ENCODE results near the gene RTL1.

The RTL1 gene

DNA sequence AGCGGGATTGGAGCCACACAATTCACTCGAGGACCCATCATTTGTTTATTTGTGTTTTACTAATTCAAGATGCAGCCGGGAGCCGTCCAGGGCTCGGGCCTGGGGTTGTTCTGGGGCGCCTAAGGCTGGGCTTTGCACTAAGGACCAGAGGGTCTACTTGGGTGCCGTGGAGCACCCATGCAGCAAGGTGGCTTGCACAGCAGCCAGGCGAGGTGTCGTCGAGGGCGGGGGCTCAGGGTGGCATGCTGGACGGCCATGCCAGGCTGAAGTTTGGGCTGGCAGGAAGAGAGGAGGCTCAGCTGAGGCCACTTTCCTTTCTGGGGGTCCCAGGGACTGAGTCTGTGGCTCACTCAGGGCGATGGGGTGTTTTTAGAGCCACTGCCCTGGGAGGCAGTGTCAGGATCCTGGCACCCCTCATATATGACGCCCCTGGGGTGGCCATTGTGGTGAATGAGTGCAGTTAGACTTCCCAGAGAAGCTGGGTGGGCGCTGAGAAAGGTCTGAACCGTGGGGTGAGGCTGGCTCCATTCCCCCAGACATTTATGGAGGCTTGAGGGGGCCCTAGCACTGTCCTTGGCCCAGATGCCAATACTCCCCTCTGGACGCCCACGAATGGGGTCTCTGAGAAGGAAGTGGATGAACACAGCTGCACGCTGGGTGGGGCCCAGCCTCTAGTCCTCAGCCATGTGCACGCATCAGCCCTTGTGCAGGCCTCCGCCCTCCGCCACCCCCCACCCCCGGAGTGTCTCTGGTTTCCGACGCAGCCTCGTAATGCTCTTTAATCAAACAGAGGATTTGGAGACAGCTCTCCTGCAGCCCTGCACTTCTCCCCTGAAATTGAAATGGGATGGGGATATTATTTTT is 66.3 kb downstream of the RTL1 start:
- TF ChIP-seq CTCF (IDR thresholded peaks at IDR 0.05; ENCODE audit: low read depth, low read length, missing control alignments): no peak
- no peak overlapping the region for H3K4me3 ChIP-seq (ENCODE audit: low read depth, low read length)
- in situ Hi-C loops (cut with HindIII; ENCODE audit: low sequenced_read_pairs): no loop called here
- DNase-seq (ENCODE audit: low read depth): no peak

- TF ChIP-seq CTCF (IDR thresholded peaks at IDR 0.05; ENCODE audit: low read depth, low read length, missing control alignments): no peak
- in situ Hi-C loops (cut with HindIII; ENCODE audit: low sequenced_read_pairs): no loop called here
These were observed 67.2 kb downstream of the RTL1 start for GRCh38 chr14:100836311-100836805.

DNA sequence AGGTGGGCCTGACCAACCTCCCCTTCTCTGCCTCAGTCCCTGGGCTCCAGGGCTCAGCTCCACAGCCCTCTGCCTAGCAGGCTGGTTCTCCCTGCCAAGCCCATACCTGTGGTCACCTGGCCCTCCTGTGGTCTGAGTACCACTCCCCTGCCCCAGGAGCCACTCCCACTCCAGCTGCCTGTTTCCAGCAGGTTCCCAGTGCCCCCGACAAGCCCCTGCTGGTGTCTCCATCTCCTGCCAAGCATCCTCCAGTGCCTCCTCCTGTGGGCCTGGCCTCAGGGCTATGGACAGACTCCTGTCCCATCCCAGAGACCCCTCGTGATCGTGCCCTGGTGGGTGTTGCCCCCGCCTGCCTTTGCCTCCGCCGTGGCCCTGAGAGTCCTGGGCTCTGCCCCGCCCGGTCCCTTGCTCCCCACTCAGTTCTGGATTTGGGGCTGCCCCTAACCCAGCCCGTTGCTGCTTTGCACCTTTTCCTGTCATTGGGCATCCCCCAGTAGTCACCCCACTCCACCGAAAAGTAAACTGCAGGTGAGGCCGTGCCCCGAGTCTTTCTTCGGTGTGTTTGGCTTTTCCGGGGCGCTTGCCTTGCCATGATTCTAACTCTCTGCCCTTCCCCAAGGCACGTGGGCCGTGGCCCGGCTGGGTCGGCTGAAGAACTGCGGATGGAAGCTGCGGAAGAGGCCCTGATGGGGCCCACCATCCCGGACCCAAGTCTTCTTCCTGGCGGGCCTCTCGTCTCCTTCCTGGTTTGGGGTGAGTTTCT is 67.8 kb downstream of the RTL1 start:
- no peak for TF ChIP-seq CTCF (IDR thresholded peaks at IDR 0.05; ENCODE audit: low read depth, low read length, missing control alignments)
- in situ Hi-C loops (cut with HindIII; ENCODE audit: low sequenced_read_pairs): no loop called here

More at GRCh38 chr14:100836311-100836805, 67.2 kb downstream of the RTL1 start:
- DNase-seq (ENCODE audit: low read depth): no peak
- H3K4me3 ChIP-seq (ENCODE audit: low read depth, low read length): no peak overlapping the region

GRCh38 chr14:100834794-100835547 is 68.6 kb downstream of the RTL1 start:
- DNase-seq (ENCODE audit: low read depth): no peak
- in situ Hi-C loops (cut with HindIII; ENCODE audit: low sequenced_read_pairs): no loop called here
- TF ChIP-seq CTCF (IDR thresholded peaks at IDR 0.05; ENCODE audit: low read depth, low read length, missing control alignments): no peak
- H3K4me3 ChIP-seq (ENCODE audit: low read depth, low read length): no peak overlapping the region

More for the DNA sequence above, 67.8 kb downstream of the RTL1 start:
- no peak overlapping the region for H3K4me3 ChIP-seq (ENCODE audit: low read depth, low read length)
- DNase-seq (ENCODE audit: low read depth): no peak

GRCh38 chr14:100834082-100834793 is 69.3 kb downstream of the RTL1 start:
- no peak for TF ChIP-seq CTCF (IDR thresholded peaks at IDR 0.05; ENCODE audit: low read depth, low read length, missing control alignments)

More at GRCh38 chr14:100834082-100834793, 69.3 kb downstream of the RTL1 start:
- in situ Hi-C loops (cut with HindIII; ENCODE audit: low sequenced_read_pairs): no loop called here
- no peak for DNase-seq (ENCODE audit: low read depth)
- no peak overlapping the region for H3K4me3 ChIP-seq (ENCODE audit: low read depth, low read length)

Measured in astrocyte of the cerebellum (primary cell).